Activated CD8-positive, alpha-beta T cell treated with anti-CD3 and anti-CD28 coated beads for 36 hours (primary cell): Measurements from ENCODE around the gene ITGBL1. TPM values are rescaled to one million over a fixed set of nuclear protein-coding genes. Genes with fewer than 3 reads are reported as not detected.
A peak's percentile ranks its signal among the peaks of the same experiment; 100 is the strongest.

Experiments
- ATAC-seq: fragments of 200-7000 bp; cut with Tn5 transposase; one replicate; pipeline ENCODE4 v1.10.0; 2021; ENCODE audit warnings: mild to moderate bottlenecking, moderate library complexity
- CTCF ChIA-PET: fragments of 350-600 bp; sonication (Branson Sonifier 250); formaldehyde crosslinking; loops from one replicate; lab custom pipeline; 2021; ENCODE audit warnings: antibody characterized with exemption; lab: Charles Lee
- POLR2A ChIA-PET: fragments of 350-600 bp; sonication (Branson Sonifier 250); formaldehyde crosslinking; loops from one replicate; lab custom pipeline; 2021; ENCODE audit warnings: antibody characterized with exemption; lab: Charles Lee
- DNase-seq: peaks from one replicate; pipeline ENCODE4 v3.0.0-alpha.2; 2020
- H3K27ac Mint-ChIP-seq: one replicate; pipeline ENCODE4 v1.8.0; 2021; ENCODE audit warnings: mild to moderate bottlenecking, mixed read lengths
- H3K27me3 Mint-ChIP-seq: one replicate; pipeline ENCODE4 v1.8.0; 2021; ENCODE audit warnings: mixed read lengths
- H3K36me3 Mint-ChIP-seq: one replicate; pipeline ENCODE4 v1.8.0; 2021; ENCODE audit warnings: low read depth, mixed read lengths
- H3K4me1 Mint-ChIP-seq: one replicate; pipeline ENCODE4 v1.8.0; 2021; ENCODE audit warnings: low read depth, mixed read lengths
- H3K4me3 Mint-ChIP-seq: one replicate; pipeline ENCODE4 v1.8.0; 2021; ENCODE audit warnings: mild to moderate bottlenecking, moderate library complexity, mixed read lengths
- H3K9me3 Mint-ChIP-seq: one replicate; pipeline ENCODE4 v1.8.0; 2021; ENCODE audit warnings: mixed read lengths
- intact Hi-C: fragments of 100-400 bp; cut with micrococcal nuclease; formaldehyde crosslinking; loops from one replicate; pipeline ENCODE4 v1.10.0; 2022
- total RNA-seq, 2 experiments: library from RNA; stranded (reverse); gene quantifications; one replicate each; pipeline ENCODE4 v1.2.3, GENCODE V29; 2021
- TF ChIP-seq, protein P1 (sequence below): fragments of 200-600 bp; IDR thresholded peaks from one replicate; pipeline ENCODE4 v1.8.0; 2022; ENCODE audit warnings: antibody characterized with exemption, mild to moderate bottlenecking

ITGBL1 gene
- total RNA-seq, 2 experiments from 2014 or later, result not detected

- H3K36me3 Mint-ChIP-seq, result no peaks in the 10 kb centered on the region
- no peak for DNase-seq
- H3K4me3 Mint-ChIP-seq, result no peak overlapping the region
- no peaks in the 10 kb centered on the region for H3K9me3 Mint-ChIP-seq
- no peaks in the 10 kb centered on the region for H3K4me1 Mint-ChIP-seq
- no peak overlapping the region for H3K27ac Mint-ChIP-seq
- H3K27me3 Mint-ChIP-seq, result peaks cover 17% of the 10 kb centered on the region
- TF ChIP-seq, protein P1, sequence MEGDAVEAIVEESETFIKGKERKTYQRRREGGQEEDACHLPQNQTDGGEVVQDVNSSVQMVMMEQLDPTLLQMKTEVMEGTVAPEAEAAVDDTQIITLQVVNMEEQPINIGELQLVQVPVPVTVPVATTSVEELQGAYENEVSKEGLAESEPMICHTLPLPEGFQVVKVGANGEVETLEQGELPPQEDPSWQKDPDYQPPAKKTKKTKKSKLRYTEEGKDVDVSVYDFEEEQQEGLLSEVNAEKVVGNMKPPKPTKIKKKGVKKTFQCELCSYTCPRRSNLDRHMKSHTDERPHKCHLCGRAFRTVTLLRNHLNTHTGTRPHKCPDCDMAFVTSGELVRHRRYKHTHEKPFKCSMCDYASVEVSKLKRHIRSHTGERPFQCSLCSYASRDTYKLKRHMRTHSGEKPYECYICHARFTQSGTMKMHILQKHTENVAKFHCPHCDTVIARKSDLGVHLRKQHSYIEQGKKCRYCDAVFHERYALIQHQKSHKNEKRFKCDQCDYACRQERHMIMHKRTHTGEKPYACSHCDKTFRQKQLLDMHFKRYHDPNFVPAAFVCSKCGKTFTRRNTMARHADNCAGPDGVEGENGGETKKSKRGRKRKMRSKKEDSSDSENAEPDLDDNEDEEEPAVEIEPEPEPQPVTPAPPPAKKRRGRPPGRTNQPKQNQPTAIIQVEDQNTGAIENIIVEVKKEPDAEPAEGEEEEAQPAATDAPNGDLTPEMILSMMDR, result no peak
- CTCF ChIA-PET, result no interaction called here
- POLR2A ChIA-PET, result no interaction called here
- ATAC-seq, result no peak
- intact Hi-C loops, result no loop called here
Measured at GRCh38 chr13:101749584-101749983, 297.1 kb downstream of the ITGBL1 start.

- peaks cover 9% of the 10 kb centered on the region for H3K27me3 Mint-ChIP-seq
- intact Hi-C loops, result no loop called here
- no peaks in the 10 kb centered on the region for H3K4me1 Mint-ChIP-seq
- no peak overlapping the region for H3K4me3 Mint-ChIP-seq
- DNase-seq (no peak), ATAC-seq (no peak)
- ChIA-PET CTCF (no interaction called here), POLR2A (no interaction called here)
- H3K36me3 Mint-ChIP-seq, result no peaks in the 10 kb centered on the region
- no peaks in the 10 kb centered on the region for H3K9me3 Mint-ChIP-seq
- no peak overlapping the region for H3K27ac Mint-ChIP-seq
- TF ChIP-seq, protein P1, result no peak
Measured at GRCh38 chr13:101751488-101751887, 299.0 kb downstream of the ITGBL1 start.

GRCh38 chr13:101752432-101752831 is 300.0 kb downstream of the ITGBL1 start:
- no peak for ATAC-seq
- ChIA-PET POLR2A (no interaction called here), CTCF (no interaction called here)
- Mint-ChIP-seq H3K27ac (no peak overlapping the region), H3K27me3 (peaks cover 7% of the 10 kb centered on the region), H3K4me3 (no peak overlapping the region), H3K9me3 (no peaks in the 10 kb centered on the region), H3K4me1 (no peaks in the 10 kb centered on the region), H3K36me3 (no peaks in the 10 kb centered on the region)
- DNase-seq, result no peak
- TF ChIP-seq, protein P1, result no peak
- intact Hi-C loops, result no loop called here

- Mint-ChIP-seq H3K4me1 (no peaks in the 10 kb centered on the region), H3K4me3 (no peak overlapping the region), H3K27ac (no peak overlapping the region), H3K27me3 (peaks cover 10% of the 10 kb centered on the region), H3K36me3 (no peaks in the 10 kb centered on the region), H3K9me3 (no peaks in the 10 kb centered on the region)
- no peak for ATAC-seq
- no peak for DNase-seq
- intact Hi-C loops, result loop anchor here (5.0 kb wide), 1 partner anchor 243 kb away; no protein-coding TSS in a partner anchor
- POLR2A ChIA-PET, result no interaction called here
- CTCF ChIA-PET, result no interaction called here
- TF ChIP-seq, protein P1, result no peak
Measured at GRCh38 chr13:101755228-101755887, 302.9 kb downstream of the ITGBL1 start.

DNA sequence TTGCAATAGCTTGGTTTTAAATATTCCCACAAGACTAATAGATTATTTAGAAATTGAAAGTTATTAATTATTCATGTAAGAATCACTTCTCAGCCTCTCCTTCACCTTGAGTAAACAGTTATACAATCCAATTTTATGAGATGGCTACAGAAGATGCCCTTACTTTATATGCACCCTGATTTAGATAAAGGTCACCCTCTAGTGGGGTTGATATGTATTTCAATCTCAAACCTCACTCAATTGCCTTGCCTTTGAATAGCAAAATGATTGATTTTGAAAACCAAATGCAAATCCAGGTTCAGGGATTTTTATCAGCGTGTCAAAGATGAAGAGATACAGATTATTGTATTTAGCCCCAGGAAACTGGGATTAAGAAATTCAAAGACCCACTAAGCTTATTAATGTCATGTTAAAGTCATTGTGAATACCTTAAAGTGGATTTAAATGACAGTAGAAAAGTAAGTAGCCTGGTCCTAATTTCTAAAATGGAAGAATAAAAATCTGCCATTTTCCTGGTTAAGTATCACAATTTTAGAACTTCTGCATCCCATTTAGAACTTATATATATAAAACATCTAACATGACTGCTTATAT is 305.1 kb downstream of the ITGBL1 start:
- no peak for ATAC-seq
- H3K36me3 Mint-ChIP-seq, result no peaks in the 10 kb centered on the region
- no peak for DNase-seq
- POLR2A ChIA-PET, result no interaction called here
- no peaks in the 10 kb centered on the region for H3K4me1 Mint-ChIP-seq
- H3K9me3 Mint-ChIP-seq, result no peaks in the 10 kb centered on the region
- CTCF ChIA-PET, result interaction anchor here (0.7 to 2.9 kb wide), 6 partner anchors 9 to 615 kb away, joined by 3 to 22 read pairs (median 4); no protein-coding TSS in a partner anchor
- H3K4me3 Mint-ChIP-seq, result no peak overlapping the region
- H3K27ac Mint-ChIP-seq, result no peak overlapping the region
- intact Hi-C loops, result loop anchor here (5.0 kb wide), 1 partner anchor 245 kb away; no protein-coding TSS in a partner anchor
- H3K27me3 Mint-ChIP-seq, result peaks cover 12% of the 10 kb centered on the region
- TF ChIP-seq, protein P1, result peak; percentile 64
